ENCODE measurements around the gene FIBCD1. TPM values are rescaled to one million over a fixed set of nuclear protein-coding genes. Genes with fewer than 3 reads are reported as not detected.

Gene FIBCD1
- total and polyA plus RNA-seq, 2 of the 8 experiments (the other 6 are each of a cell fraction or from before 2014, with no cell fraction given), result 6.1 to 8.8 TPM

DNA sequence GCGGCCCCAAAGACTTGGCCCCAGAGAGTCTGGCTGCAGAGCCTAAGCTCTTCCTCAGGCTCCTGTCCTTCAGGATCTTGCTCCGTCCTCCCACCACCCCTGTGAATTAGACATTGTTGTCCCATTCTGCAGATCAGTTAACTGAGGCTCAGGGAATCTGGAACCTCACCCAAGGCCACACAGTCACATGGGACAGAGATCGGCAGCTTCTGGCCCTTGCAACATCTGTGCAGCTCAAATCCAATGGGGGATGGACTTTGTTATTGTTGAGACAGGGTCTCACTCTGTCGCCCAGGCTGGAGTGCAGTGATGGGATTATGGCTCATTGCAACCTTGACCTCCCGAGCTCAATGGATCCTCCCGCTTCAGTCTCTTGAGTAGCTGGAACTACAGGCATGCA lies 46.0 kb upstream of the FIBCD1 start:
- Histone ChIP-seq H3K9me3 (ENCODE audit: insufficient read depth in 2 of 2, low read depth in 1 of 2, low read length in 1 of 2) (no peaks in the 10 kb centered on the region), H3K14ac (ENCODE audit: insufficient read length) (no peak overlapping the region), H4K91ac (replicated peaks; ENCODE audit: insufficient read length, low read length) (no peak overlapping the region), H3K79me2 (ENCODE audit: control insufficient read depth in 1 of 2, insufficient read depth in 2 of 2, low read length in 2 of 2) (no peaks in the 10 kb centered on the region), H2BK20ac (ENCODE audit: low read length) (no peak overlapping the region), H2BK12ac (ENCODE audit: low read depth, low read length) (no peak overlapping the region), H3K18ac (ENCODE audit: extremely low read depth, low read length) (no peak overlapping the region), H2AFZ (ENCODE audit: low read length) (no peak overlapping the region), H3K56ac (replicated peaks; ENCODE audit: insufficient read length, low read depth, low read length) (no peak overlapping the region), H2BK120ac (replicated peaks; ENCODE audit: low read depth, low read length) (no peak overlapping the region), H3K4me3 (ENCODE audit: extremely low read depth in 1 of 4, insufficient read depth in 2 of 4, low read depth in 3 of 4, low read length in 4 of 4) (no peak overlapping the region), H4K8ac (ENCODE audit: extremely low read depth, insufficient read depth, low read length) (no peak overlapping the region; the same call in 1 of the 2 replicates), H3K23ac (ENCODE audit: insufficient read length) (no peak overlapping the region), H3K9ac (replicated peaks in 1 of 4; ENCODE audit: extremely low read depth in 1 of 4, low read depth in 3 of 4, low read length in 3 of 4) (no peak overlapping the region), H3K36me3 (ENCODE audit: control insufficient read depth in 2 of 4, insufficient read depth in 4 of 4, low read length in 3 of 4) (no peaks in the 10 kb centered on the region), H4K20me1 (replicated peaks in 1 of 2; ENCODE audit: control insufficient read depth in 1 of 2, insufficient read depth in 2 of 2, low read length in 2 of 2) (no peaks in the 10 kb centered on the region), H4K5ac (ENCODE audit: insufficient read length, low read depth, low read length) (no peak overlapping the region), H2AK5ac (ENCODE audit: low read depth, low read length) (no peak overlapping the region), H3K4ac (replicated peaks; ENCODE audit: insufficient read length, low read depth, low read length) (no peak overlapping the region), H3K27ac (ENCODE audit: low read depth, low read length) (no peak overlapping the region), H3K23me2 (ENCODE audit: low read depth, low read length) (no peaks in the 10 kb centered on the region), H3K4me1 (replicated peaks in 1 of 4; ENCODE audit: control insufficient read depth in 3 of 4, insufficient read depth in 4 of 4, low read length in 3 of 4) (peaks cover 0 to 3% (median 0%) of the 10 kb centered on the region in 4 experiments; a peak in 1 of 7 replicates), H3K27me3 (replicated peaks in 1 of 4; ENCODE audit: control insufficient read depth in 3 of 4, extremely low read depth in 1 of 4, insufficient read depth in 3 of 4, low read length in 3 of 4) (no peaks in the 10 kb centered on the region), H3K79me1 (ENCODE audit: low read depth, low read length) (no peaks in the 10 kb centered on the region), H2BK5ac (ENCODE audit: low read depth, low read length) (no peak overlapping the region), H2BK15ac (ENCODE audit: low read length) (no peak overlapping the region), H3K4me2 (ENCODE audit: insufficient read depth in 1 of 2, low read depth in 2 of 2, low read length in 2 of 2) (no peak overlapping the region)
- 94% methylated on average over 6 of the region's 6 CpGs; no CpG with 5 or more reads in 1 of the 2 experiments for WGBS, 2 experiments (ENCODE audit: extremely low coverage in 1 of 2, insufficient coverage in 1 of 2, insufficient read length in 1 of 2, insufficient replicate concordance in 2 of 2, low coverage in 1 of 2, low lambda C conversion rate in 2 of 2, missing lambda C conversion rate in 1 of 2)
- no peak for TF ChIP-seq RAD21 (IDR thresholded peaks at IDR 0.05 in 1 of 2, conservative IDR thresholded peaks at IDR 0.05 in 1 of 2; ENCODE audit: low read depth in 2 of 2, low read length in 2 of 2)
- TF ChIP-seq SRF (IDR thresholded peaks at IDR 0.05; ENCODE audit: low read depth, low read length), result no peak
- 0 out of 2 replicates have a peak, but pooled peaks have one; percentile 26 for TF ChIP-seq KDM1A (IDR thresholded peaks at IDR 0.05; ENCODE audit: borderline replicate concordance, low read length)
- no peak for TF ChIP-seq JUN (IDR thresholded peaks at IDR 0.05; ENCODE audit: low read depth, low read length)
- no peak for TF ChIP-seq RBBP5 (IDR thresholded peaks at IDR 0.05; ENCODE audit: borderline replicate concordance, low read depth, low read length)
- no peak for TF ChIP-seq TBP (IDR thresholded peaks at IDR 0.05; ENCODE audit: low read depth, low read length)
- no peak for DNase-seq (ENCODE audit: low read depth in 1 of 2, low spot score in 2 of 2)
- FAIRE-seq, result no peak
- ChIA-PET CTCF (ENCODE audit: partially characterized antibody) (interaction anchor here (0.7 to 4.2 kb wide), 7 partner anchors 13 to 115 kb away, joined by 3 to 27 read pairs (median 5); no protein-coding TSS in a partner anchor), POLR2A (ENCODE audit: partially characterized antibody) (no interaction called here)
